GM21529 (cell line): ENCODE results near the gene STARD8.
"Not testable (repeated sequence)": the region's sequence is repeated elsewhere in the genome, so short reads cannot be mapped to it uniquely, and the experiment has no call there.

Experiments
- ATAC-seq: cut with Tn5 transposase; IDR thresholded peaks from one replicate; pipeline ENCODE4 v1.9.1; 2021; ENCODE audit not compliant: unreplicated experiment

The STARD8 gene

DNA sequence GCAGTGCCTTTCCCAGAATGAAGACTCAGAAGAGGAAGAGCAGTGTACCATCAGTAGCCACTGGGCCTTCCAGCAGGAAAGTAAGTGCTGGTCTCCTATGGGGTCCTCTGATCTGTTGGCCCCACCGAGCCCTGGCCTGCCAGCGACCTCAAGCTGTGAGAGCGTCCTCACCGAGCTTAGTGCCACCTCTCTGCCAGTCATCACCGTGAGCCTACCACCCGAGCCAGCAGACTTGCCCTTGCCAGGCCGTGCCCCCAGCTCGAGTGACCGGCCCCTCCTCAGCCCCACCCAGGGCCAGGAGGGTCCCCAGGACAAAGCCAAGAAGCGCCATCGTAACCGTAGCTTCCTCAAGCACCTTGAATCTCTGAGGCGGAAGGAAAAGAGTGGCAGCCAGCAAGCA is 69.7 kb downstream of the STARD8 start:
- no peak for ATAC-seq

DNA sequence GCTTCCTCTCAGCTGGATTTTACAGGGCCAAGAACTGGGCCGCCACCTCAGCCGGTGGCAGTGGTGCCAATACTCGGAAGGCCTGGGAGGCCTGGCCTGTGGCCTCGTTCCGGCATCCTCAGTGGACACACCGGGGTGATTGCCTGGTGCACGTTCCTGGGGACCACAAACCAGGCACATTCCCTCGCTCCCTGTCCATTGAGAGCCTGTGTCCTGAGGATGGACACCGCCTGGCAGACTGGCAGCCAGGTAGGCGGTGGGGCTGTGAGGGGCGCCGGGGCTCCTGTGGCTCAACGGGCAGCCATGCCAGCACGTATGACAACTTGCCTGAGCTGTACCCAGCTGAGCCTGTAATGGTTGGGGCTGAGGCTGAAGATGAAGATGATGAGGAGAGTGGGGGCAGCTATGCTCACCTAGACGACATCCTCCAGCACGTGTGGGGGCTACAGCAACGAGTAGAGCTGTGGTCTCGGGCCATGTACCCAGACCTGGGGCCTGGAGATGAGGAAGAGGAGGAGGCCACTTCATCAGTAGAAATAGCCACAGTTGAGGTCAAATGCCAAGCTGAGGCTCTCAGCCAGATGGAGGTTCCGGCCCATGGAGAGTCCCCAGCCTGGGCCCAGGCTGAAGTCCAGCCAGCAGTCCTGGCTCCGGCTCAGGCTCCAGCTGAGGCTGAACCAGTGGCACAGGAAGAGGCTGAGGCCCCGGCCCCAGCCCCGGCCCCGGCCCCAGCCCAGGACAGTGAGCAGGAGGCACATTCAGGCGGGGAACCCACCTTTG is 70.4 kb downstream of the STARD8 start:
- ATAC-seq, result no peak

DNA sequence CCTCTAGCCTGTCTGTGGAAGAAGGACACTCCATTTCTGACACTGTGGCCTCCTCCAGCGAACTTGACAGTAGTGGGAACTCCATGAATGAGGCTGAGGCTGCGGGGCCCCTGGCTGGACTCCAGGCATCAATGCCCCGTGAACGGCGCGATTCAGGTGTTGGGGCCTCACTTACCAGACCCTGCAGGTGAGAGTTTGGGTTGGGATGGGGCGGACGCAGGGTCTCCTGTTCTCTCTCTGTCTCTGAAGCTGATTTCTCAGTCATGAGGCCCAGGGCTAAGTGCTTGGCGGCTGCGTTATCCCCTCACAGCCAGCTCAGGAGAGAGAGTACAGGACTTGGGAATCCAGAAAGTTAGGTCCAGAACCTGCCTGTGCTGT is 71.0 kb downstream of the STARD8 start:
- ATAC-seq, result no peak

DNA sequence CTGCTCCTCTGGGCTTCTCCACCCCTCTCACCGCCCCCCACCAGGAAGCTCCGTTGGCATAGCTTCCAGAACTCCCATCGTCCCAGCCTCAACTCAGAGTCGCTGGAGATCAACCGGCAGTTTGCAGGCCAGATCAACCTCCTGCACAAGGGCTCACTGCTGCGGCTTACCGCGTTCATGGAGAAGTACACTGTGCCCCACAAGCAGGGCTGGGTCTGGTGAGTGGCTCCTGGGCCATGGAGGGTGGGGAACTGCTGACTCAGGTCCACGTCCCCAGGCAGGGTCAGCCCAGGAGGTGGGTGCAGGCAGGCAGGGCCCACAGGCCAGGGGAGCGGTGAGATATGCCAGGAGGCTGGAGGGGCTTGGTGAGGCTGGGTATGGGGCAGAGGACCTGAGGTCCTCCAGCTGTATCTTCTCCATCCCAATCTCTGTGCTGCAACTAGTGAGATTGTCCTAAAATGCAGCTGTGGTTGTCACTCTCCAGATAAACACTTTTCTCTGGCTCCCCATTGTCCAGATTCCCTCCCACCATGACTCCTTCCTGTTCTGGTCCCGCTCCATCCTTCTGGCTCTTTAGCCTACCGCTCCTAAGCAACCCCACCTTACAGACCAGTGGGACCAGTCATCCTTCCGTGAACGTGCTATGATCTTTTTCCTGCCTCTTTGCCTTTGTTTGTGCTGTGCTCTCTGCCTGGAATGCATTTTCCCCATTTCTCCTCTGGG is 71.9 kb downstream of the STARD8 start:
- no peak for ATAC-seq

DNA sequence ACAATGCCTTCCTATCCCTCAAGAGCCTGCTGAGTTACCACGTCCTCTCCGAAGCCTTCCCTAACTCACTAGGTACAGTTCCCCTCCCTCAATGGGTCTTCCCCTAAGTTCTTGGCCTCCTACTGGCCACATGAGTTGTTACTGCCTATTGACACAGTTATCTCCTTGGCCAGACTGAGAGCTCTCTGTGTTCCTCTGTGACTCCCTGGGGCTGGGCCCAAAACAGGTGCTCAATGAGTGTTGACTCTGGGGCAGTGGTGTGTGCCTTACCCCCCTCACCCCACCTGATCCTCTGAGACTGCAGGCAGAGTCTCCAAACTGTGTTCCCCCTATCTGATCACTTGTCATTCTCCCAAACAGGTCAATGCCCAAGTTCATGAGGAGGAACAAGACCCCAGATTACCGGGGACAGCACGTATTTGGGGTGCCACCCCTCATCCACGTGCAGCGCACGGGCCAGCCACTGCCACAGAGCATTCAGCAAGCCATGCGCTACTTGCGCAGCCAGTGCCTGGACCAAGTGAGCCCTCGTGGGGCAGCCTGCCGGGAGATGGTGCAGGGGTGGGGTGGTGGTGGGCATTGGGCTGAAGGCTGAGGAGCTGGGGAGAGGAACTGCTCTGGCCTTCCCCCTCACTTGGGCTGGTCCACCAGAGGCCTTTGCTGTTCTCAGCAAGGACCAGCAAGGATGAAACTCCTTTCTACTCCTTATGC is 72.6 kb downstream of the STARD8 start:
- no peak for ATAC-seq

DNA sequence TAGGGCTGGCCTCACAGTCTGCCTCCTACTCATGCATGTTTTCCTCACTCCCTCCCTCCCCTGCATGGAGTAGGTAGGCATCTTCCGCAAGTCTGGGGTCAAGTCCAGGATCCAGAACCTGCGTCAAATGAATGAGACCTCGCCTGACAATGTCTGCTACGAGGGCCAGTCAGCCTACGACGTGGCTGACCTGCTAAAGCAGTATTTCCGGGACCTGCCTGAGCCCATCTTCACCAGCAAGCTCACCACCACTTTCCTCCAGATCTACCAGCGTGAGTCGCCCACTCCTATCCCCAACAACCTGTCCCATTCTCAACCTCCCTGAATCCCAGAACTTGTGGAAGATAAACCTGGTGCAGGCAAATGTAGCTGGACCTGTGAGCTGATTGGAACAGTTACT is 73.4 kb downstream of the STARD8 start:
- ATAC-seq, result no peak

DNA sequence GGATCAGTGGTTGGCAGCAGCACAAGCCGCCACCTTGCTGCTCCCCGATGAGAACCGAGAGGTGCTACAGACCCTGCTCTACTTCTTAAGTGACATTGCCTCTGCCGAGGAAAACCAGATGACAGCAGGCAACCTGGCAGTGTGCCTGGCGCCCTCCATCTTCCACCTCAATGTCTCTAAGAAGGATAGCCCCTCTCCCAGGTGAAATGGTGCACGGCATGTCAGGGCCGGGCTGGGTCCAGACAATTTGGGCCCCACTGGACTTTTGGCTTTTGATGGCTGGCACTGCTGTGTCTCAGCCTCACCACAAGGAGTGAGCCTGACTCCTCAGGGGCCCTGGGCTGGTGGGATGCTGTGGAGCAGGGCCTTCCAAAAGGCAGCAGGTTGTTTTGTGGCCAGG is 74.1 kb downstream of the STARD8 start:
- no peak for ATAC-seq

DNA sequence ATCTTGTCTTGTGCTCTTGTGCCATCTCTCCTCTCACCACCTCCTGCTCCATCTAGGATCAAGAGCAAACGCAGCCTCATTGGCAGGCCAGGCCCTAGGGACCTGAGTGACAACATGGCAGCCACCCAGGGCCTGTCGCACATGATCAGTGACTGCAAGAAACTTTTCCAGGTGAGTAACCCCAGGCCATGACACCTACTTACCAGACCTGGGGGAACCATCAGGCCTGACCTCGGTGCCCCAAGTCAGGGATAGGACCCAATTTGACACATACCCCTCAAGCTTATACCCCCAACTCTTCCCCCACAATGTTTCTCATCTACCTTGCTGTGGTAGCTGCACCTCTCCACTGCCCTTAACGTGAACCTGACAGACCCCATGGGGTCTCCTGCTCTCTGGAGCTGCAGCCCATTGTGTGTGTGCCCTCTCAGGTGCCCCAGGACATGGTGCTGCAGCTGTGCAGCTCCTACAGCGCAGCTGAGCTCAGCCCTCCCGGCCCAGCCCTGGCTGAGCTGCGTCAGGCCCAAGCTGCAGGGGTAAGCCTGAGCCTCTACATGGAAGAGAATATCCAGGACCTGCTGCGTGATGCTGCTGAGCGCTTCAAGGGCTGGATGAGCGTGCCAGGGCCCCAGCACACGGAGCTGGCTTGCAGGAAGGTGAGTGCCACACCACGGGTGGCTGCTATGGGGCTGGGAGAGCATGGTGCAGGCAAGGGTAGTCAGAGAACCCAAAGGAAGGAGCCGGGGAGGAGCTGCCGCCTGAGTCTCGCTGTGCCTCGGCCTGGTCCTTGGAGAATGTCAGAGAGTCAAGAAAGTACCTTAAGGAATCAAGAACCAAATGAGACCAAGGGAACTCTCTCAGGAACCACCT is 74.8 kb downstream of the STARD8 start:
- no peak for ATAC-seq

DNA sequence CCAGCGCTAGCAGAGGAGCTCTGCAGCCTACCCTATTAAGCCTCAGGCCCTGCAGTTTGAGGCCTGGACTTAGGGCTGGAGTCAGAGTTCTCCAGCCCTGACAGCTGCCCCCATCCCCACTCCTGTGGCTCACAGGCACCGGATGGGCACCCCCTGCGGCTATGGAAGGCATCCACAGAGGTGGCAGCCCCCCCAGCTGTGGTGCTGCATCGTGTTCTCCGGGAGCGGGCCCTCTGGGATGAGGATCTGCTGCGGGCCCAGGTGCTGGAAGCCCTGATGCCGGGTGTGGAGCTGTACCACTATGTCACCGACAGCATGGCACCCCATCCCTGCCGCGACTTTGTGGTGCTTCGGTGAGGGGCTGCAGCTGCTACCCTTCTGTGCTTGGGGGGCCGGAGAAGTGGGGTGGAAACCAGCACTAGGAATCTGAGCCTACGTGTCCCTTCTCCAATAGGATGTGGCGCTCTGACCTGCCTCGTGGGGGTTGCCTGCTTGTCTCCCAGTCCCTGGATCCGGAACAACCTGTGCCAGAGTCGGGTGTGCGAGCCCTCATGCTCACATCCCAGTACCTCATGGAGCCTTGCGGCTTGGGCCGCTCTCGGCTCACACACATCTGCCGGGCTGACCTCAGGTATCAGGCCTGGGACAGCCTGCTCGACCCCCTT is 76.2 kb downstream of the STARD8 start:
- no peak for ATAC-seq

DNA sequence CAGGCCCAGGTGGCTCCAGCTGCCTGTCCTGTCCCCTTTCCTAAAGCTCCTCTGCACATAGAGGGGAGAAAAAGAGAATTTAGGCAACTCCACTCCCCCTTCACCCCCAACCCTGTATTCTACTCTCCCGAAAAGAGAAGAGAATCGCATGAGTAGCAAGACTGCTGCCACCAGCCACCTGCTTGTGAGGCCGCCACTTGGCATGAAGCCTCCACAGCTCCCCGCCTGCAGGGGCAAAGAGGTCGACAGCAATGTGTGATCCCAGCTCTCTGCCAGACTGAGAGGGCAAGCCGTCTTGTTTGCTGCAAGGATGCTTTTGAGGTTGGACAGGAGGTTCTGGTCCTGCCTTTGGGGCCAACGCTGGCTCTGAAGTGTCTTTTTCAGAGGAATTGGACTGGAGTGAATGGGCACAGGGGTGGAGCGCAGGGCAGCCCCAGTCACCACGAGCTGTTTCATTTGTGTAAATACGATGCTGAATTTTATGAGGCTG is 77.1 kb downstream of the STARD8 start:
- ATAC-seq, result no peak

DNA sequence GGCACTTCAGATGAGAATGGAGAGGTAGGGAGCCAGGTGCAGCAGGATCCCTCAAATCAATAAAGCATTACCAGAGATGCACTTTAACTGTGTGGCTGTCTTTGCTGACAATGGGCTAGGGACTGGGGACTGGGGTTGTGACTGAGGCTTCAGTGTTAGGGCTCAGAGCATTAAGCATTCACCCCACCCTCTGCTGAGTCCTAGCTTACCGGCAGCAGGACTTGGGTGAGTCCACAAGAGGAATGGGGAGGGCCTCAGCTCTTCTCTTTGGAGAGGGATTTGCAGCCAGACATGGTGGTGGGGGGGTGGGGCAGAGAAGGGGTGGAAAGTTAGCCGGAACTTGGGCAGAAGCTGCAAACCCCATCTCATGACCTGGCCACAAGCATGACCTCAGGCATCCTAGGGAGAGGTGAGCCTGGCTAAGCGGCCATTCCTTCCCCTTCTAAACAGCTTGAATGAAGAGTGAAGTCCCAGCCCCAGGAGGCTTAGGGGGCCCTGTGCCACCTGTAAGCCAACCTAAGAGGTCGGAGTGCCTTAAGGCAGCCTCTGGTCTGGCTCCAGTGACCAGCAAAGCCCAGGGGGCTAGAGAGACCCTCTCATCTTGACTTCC is 78.4 kb downstream of the STARD8 start:
- ATAC-seq, result no peak

DNA sequence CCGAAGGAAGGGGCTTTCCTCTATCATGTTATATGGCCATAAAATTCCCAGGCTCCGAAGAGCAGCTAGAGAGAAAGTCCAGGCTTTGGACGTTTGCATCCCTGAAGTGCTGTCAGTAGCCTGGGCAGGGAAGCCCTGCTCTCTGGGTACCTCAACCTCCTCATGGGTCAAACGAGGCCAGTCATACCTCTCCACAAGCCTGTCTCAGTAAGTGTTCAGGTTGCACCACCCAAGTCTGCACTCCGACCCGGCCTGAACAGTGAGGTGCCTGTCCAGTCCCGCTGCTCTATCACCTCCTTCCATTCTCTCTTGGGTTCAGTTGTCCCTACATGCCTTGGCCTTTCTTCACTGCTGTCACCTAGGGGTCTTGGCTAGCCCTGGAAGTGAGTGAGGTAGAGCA is 78.9 kb downstream of the STARD8 start:
- ATAC-seq, result no peak

DNA sequence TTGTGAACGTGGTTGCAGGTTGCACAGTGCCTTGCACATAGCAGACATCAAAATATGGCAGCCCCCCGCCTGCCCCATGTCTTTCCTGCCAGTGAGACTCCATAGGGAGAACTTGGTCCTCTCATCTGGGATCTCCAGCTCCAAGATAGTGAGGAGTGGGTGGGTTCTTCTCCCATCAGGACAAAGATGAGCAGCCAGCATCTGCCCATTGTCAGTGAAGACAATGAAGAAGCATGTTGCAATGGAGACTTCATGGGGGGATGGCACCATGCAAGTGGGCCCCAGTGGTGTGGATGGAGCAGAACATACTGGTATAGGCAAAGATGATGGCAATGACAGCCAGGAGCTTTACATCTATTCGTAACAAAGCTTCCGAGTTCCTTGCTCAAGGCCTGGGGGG is 80.2 kb downstream of the STARD8 start:
- ATAC-seq, result no peak

DNA sequence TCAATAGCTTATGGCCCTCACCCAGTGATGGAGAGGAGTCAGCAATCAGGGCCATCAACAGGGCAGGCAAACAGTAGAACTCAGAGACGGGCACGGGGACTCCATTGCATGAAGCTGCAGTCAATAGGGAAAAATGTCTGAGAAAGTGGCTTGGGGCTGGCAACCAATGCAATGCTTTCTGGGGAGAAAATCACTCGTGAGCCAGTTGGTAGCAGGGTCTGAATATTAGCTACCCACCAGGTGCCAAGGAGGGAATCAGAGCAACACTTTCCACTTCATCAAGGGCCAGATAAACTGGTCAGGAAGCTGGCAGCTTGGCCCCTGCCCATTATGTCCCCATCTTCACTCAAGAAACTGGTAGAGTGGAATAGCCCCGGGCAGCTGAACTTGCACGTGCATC is 80.7 kb downstream of the STARD8 start:
- ATAC-seq, result no peak

DNA sequence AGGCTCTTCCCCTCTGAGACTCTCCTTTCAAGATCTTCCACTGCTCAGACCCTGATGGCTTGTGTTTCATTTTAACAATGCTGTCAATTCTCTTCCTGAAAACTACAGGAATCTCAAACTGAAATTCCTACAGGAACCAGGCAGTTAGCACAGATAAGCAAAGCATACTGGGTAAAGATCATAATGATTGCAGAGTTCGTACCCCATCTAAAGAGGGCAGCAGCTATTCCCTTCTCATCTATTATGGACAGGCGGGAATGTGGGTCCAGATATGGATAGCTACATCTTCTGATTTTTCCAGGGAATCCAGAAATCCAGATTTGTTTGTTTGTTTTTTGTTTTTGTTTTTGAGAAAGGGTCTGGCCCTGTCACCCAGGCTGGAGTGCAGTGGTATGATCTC is 83.8 kb downstream of the STARD8 start:
- ATAC-seq, result no peak

DNA sequence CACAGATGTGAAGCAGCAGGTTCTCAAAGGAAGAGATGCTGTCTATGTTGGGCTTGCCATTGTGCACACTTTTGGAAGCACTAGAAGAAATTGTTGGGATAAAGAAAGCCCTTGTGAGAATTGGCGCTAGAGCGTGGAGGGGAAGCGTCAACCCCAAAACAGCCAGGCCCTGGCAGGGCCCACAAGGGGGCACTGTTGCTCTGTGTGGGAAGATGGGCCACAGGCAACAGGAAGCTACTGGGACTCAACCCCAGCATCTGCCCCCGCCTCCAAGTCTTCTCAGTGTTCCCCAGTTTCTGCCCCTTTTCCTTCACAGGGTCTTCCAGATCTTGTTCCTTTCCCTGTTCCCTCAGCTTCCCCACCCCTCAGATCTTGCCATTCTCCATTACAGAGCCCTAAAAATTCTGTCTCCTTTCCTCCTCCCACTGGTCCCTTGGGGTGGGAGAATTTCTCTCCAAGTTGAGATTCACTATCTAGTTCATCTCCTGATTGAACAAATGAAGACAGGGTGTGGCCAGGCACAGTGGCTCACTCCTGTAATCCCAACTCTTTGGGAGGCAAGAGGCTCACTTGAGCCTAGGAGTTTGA is 85.5 kb downstream of the STARD8 start:
- peak; percentile 95 for ATAC-seq

DNA sequence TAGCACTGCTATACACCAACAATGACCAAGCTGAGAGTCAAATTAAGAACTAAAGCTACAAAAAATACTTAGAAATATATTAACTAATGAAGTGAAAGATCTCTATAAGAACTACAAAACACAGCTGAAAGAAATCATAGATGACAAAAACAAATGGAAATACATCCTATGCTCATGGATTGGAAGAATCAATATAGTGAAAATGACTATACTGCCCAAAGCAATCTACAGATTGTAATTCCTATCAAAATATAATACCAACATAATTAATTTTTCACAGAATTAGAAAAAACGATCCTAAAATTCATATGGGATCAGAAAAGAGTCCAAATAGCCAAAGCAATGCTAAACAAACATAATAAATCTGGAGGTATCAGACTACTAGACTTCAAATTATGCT is 87.8 kb downstream of the STARD8 start:
- no peak for ATAC-seq

DNA sequence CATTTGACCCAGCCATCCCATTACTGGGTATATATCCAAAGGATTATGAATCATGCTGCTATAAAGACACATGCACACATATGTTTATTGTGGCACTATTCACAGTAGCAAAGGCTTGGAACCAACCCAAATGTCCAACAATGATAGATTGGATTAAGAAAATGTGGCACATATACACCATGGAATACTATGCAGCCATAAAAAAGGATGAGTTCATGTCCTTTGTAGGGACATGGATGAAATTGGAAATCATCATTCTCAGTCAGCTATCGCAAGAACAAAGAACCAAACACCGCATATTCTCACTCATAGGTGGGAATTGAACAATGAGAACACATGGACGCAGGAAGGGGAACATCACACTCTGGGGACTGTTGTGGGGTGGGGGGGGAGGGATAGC is 94.4 kb downstream of the STARD8 start:
- ATAC-seq, result not testable (repeated sequence)

DNA sequence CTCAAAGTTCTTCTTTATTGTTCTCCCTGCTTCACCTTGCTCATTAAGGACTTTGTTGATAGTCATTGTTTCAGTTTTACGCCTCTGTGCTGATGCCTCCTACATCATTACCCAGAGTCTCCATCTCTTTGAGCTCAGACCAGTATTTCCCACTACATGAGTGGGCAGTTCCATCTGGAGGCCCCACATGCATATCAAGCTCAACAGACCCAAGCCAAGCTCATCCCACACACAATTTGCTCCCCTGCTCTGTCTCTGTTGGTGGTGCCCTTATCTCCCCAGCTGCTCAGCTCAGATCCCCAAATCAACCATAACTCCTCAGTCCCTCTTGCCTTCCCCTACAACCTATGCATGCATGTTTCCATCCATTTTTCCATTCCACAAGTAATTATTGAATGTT is 96.3 kb downstream of the STARD8 start:
- ATAC-seq, result no peak

DNA sequence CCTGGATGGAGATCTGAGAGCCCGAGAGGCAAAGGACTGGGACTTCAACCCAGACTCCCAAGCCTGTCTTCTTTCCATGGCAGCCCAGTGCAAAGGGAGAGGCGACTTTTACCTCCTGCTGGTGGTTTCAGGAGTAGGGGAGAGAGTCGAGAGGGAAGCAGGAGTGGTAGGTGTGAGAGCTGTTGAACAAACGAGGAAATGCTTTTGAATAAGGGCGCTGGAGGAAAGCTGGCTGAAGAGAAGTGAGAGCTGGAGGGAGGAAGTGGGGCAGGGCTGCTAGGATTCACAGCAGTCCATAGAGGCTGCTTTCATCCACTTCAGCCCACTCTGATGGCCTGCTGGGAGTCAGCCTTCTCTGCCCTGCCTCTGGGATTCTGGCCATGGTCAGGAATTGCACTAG is 99.5 kb downstream of the STARD8 start:
- no peak for ATAC-seq
